Measurements from ENCODE around the gene WDR38. TPM values are rescaled to one million over a fixed set of nuclear protein-coding genes. Genes with fewer than 3 reads are reported as not detected.

WDR38 gene
- total and polyA plus RNA-seq, 2 of the 4 experiments (the other 2 are of a cell fraction) = not detected

- Histone ChIP-seq H3K4me2 (ENCODE audit: low read depth, low read length) (no peak overlapping the region), H2BK15ac (ENCODE audit: low read depth, low read length) (no peak overlapping the region), H3K9me3 (ENCODE audit: control insufficient read depth, insufficient read depth, low read length) (no peaks in the 10 kb centered on the region), H3K4me3 (ENCODE audit: insufficient read depth, low read depth, low read length) (no peak overlapping the region), H2BK120ac (ENCODE audit: low read depth, low read length) (no peak overlapping the region), H3K79me1 (ENCODE audit: low read depth in 1 of 2, low read length in 2 of 2) (peaks cover 10 to 15% of the 10 kb centered on the region in 2 experiments), H3K9me1 (ENCODE audit: insufficient read depth, low read length) (peaks cover 3% of the 10 kb centered on the region; the same call in 1 of the 2 replicates), H2AK9ac (replicated peaks; ENCODE audit: low read depth, low read length, poor library complexity) (no peak overlapping the region), H3K27ac (ENCODE audit: insufficient read depth, low read length) (no peak overlapping the region), H3K23ac (ENCODE audit: low read depth, low read length) (no peak overlapping the region), H3K4ac (ENCODE audit: low read depth, low read length) (no peak overlapping the region), H2AK5ac (ENCODE audit: low read depth, low read length) (no peak overlapping the region), H3K36me3 (ENCODE audit: control insufficient read depth, insufficient read depth, low read length) (peaks cover 57% of the 10 kb centered on the region), H4K8ac (ENCODE audit: low read depth in 2 of 2, low read length in 2 of 2) (no peak overlapping the region), H2BK20ac (ENCODE audit: low read depth, low read length) (no peak overlapping the region), H3K27me3 (ENCODE audit: control insufficient read depth, insufficient read depth, low read length) (no peaks in the 10 kb centered on the region), H3K14ac (replicated peaks; ENCODE audit: low read depth, low read length) (no peak overlapping the region), H4K5ac (ENCODE audit: low read depth, low read length) (no peak overlapping the region), H4K20me1 (ENCODE audit: insufficient read depth, low read length) (peaks cover 20% of the 10 kb centered on the region), H3K9ac (ENCODE audit: low read depth, low read length) (no peak overlapping the region), H3K18ac (ENCODE audit: low read depth, low read length) (no peak overlapping the region), H2AFZ (replicated peaks; ENCODE audit: low read length, poor library complexity) (no peak overlapping the region), H3K4me1 (ENCODE audit: control insufficient read depth, insufficient read depth, low read length) (peaks cover 2% of the 10 kb centered on the region; the same call in 1 of the 2 replicates), H2BK5ac (ENCODE audit: low read depth, low read length, poor library complexity, severe bottlenecking) (no peak overlapping the region), H4K91ac (ENCODE audit: insufficient read depth, low read depth, low read length) (no peak overlapping the region), H3K56ac (ENCODE audit: extremely low read depth, insufficient read depth, low read length) (no peak overlapping the region)
- ATAC-seq (ENCODE audit: low read depth) (no peak), DNase-seq (no peak)
- dilution Hi-C loops (cut with HindIII; ENCODE audit: low sequenced_read_pairs, unreplicated experiment) (no loop called here), in situ Hi-C loops (cut with MboI; ENCODE audit: low sequenced_read_pairs) (no loop called here), intact Hi-C loops (cut with micrococcal nuclease) (no loop called here)
- 75% methylated on average over 7 of the region's 9 CpGs; no CpG with 5 or more reads in 1 of the 2 experiments for WGBS, 2 experiments (ENCODE audit: extremely low coverage in 2 of 2, insufficient read length in 1 of 2)
- TF ChIP-seq POLR2A (IDR thresholded peaks at IDR 0.05; ENCODE audit: low read depth, low read length) = no peak
- TF ChIP-seq NFE2L2 (IDR thresholded peaks at IDR 0.05; ENCODE audit: low read depth, low read length) = no peak
- POLR2A ChIA-PET (ENCODE audit: unreplicated experiment) = no interaction called here
- CTCF ChIA-PET = interaction anchor here (0.5 kb wide), 1 partner anchor 349 kb away, joined by 5 read pairs; no protein-coding TSS in a partner anchor
- no TSS peak for BruUV-seq (replicated peaks)
These were observed 27.2 kb downstream of the WDR38 start for GRCh38 chr9:124880501-124880900.

All from IMR-90 (cell line).